ENCODE results near the gene ABL1.

Gene ABL1

GRCh38 chr9:130852801-130853200 is 17.7 kb downstream of the ABL1 start:
- DNase-seq: no peak

GRCh38 chr9:130854092-130854491 is 19.0 kb downstream of the ABL1 start:
- DNase-seq: no peak

GRCh38 chr9:130854835-130855234 is 19.8 kb downstream of the ABL1 start:
- no peak for DNase-seq

GRCh38 chr9:130856474-130856873 is 21.4 kb downstream of the ABL1 start:
- DNase-seq: no peak

- no peak for DNase-seq
Measured at GRCh38 chr9:130857864-130858738, 23.0 kb downstream of the ABL1 start.

- no peak for DNase-seq
Measured at GRCh38 chr9:130858739-130859705, 24.0 kb downstream of the ABL1 start.

GRCh38 chr9:130860458-130861316 is 25.6 kb downstream of the ABL1 start:
- no peak for DNase-seq

- no peak for DNase-seq
Measured at GRCh38 chr9:130861372-130862180, 26.5 kb downstream of the ABL1 start.

GRCh38 chr9:130862217-130862616 is 27.2 kb downstream of the ABL1 start:
- no peak for DNase-seq

GRCh38 chr9:130862747-130863146 is 27.7 kb downstream of the ABL1 start:
- DNase-seq: no peak

GRCh38 chr9:130864541-130864940 is 29.5 kb downstream of the ABL1 start:
- no peak for DNase-seq

- DNase-seq: no peak
Measured at GRCh38 chr9:130865921-130866320, 30.9 kb downstream of the ABL1 start.

GRCh38 chr9:130866474-130866965 is 31.5 kb downstream of the ABL1 start:
- DNase-seq: peak; percentile 69

GRCh38 chr9:130867556-130867955 is 32.5 kb downstream of the ABL1 start:
- DNase-seq: no peak

- no peak for DNase-seq
Measured at GRCh38 chr9:130868230-130868629, 33.2 kb downstream of the ABL1 start.

GRCh38 chr9:130869250-130869649 is 34.2 kb downstream of the ABL1 start:
- DNase-seq: no peak

GRCh38 chr9:130870491-130871381 is 35.7 kb downstream of the ABL1 start:
- DNase-seq: no peak

- DNase-seq: no peak
Measured at GRCh38 chr9:130871395-130872062, 36.5 kb downstream of the ABL1 start.

- DNase-seq: no peak
Measured at GRCh38 chr9:130872093-130872492, 37.0 kb downstream of the ABL1 start.

- DNase-seq: no peak
Measured at GRCh38 chr9:130872508-130872907, 37.5 kb downstream of the ABL1 start.

Measured in activated CD4-positive, alpha-beta T cell treated with anti-CD3 and anti-CD28 coated beads for 48 hours (primary cell).